ENCODE results near the gene PCDH12. TPM values are rescaled to one million over a fixed set of nuclear protein-coding genes. Genes with fewer than 3 reads are reported as not detected.

PCDH12 gene
- total and polyA plus RNA-seq, 10 of the 15 experiments (the other 5 are each of a cell fraction or from before 2014, with no cell fraction given): 0.01 to 0.14 (median 0.06) TPM; not detected in 4

GRCh38 chr5:141969783-141970771 is 12.1 kb upstream of the PCDH12 start:
- SMC1A ChIA-PET (ENCODE audit: uncharacterized antibody, unreplicated experiment): interaction anchor here (0.8 to 4.9 kb wide), 15 partner anchors 9 to 378 kb away, joined by 3 to 42 read pairs (median 5); partner anchors contain the start of gene DELE1
- ATAC-seq (peak; percentile 71), DNase-seq (ENCODE audit: low read depth, low spot score) (peak; percentile 57), FAIRE-seq (peak; percentile 89)
- TF ChIP-seq FOS (IDR thresholded peaks at IDR 0.05; ENCODE audit: borderline replicate concordance, extremely low read depth, insufficient read length): no peak
- peak; percentile 57; the same call in 1 of the 2 replicates for TF ChIP-seq ESRRA (IDR thresholded peaks at IDR 0.05; ENCODE audit: low read length)
- peak; percentile 59 for TF ChIP-seq RUNX3 (IDR thresholded peaks at IDR 0.05; ENCODE audit: low read length)
- TF ChIP-seq GATAD2B (conservative IDR thresholded peaks at IDR 0.05; ENCODE audit: low read depth): no peak
- peak; percentile 55; the same call in 1 of the 2 replicates for TF ChIP-seq PKNOX1 (IDR thresholded peaks at IDR 0.05)
- TF ChIP-seq NR2C1 (IDR thresholded peaks at IDR 0.05): no peak
- peak; percentile 90; the same call in 2 of the 3 replicates for TF ChIP-seq POU2F2 (IDR thresholded peaks at IDR 0.05; ENCODE audit: borderline replicate concordance, low read depth, low read length)
- TF ChIP-seq ZNF687 (IDR thresholded peaks at IDR 0.05): no peak; the same call in 1 of the 2 replicates
- no peak for TF ChIP-seq NFYB (IDR thresholded peaks at IDR 0.05; ENCODE audit: insufficient read depth, low read depth, low read length)
- TF ChIP-seq POLR2AphosphoS5 (IDR thresholded peaks at IDR 0.05; ENCODE audit: low read length): 0 out of 2 replicates have a peak, but pooled peaks have one; percentile 42
- TF ChIP-seq IKZF2 (IDR thresholded peaks at IDR 0.05): no peak
- POLR2A ChIA-PET: interaction anchor here (0.5 to 3.4 kb wide), 16 partner anchors 8 to 1436 kb away, joined by 3 to 22 read pairs (median 5); partner anchors contain the start of genes DELE1, GNPDA1, HDAC3 and PCDH12
- WGBS (ENCODE audit: insufficient coverage, insufficient replicate concordance, low lambda C conversion rate, missing lambda C conversion rate): 21% methylated on average over 2 of the region's 2 CpGs
- H3K4me1 ChIP-seq (ENCODE audit: control insufficient read depth, insufficient read depth, low read length): peaks cover 8% of the 10 kb centered on the region
- no peaks in the 10 kb centered on the region; a peak in 1 of 4 replicates for H3K36me3 ChIP-seq (ENCODE audit: control insufficient read depth in 2 of 2, insufficient read depth in 2 of 2, low read length in 1 of 2)
- H3K27me3 ChIP-seq (replicated peaks in 1 of 2; ENCODE audit: control insufficient read depth in 2 of 2, insufficient read depth in 2 of 2, low read length in 1 of 2): no peaks in the 10 kb centered on the region
- H4K20me1 ChIP-seq (ENCODE audit: control insufficient read depth, insufficient read depth): no peaks in the 10 kb centered on the region
- no TSS peak for BruUV-seq (replicated peaks)
- CTCF ChIA-PET: interaction anchor here (0.6 to 6.0 kb wide), 22 partner anchors 9 to 458 kb away, joined by 3 to 73 read pairs (median 5); partner anchors contain the start of genes DELE1, FCHSD1, GNPDA1 and NDFIP1
- peak overlapping the region; percentile 96 for H3K27ac ChIP-seq (ENCODE audit: control insufficient read depth, insufficient read depth)
- RAD21 ChIA-PET (ENCODE audit: unreplicated experiment): interaction anchor here (0.6 to 3.0 kb wide), 18 partner anchors 9 to 378 kb away, joined by 3 to 31 read pairs (median 4); partner anchors contain the start of genes DELE1, DIAPH1, HDAC3 and RELL2
- H3K79me2 ChIP-seq (ENCODE audit: control insufficient read depth, insufficient read depth, low read length): peaks cover 15% of the 10 kb centered on the region
- peak overlapping the region; percentile 82 for H2AFZ ChIP-seq (ENCODE audit: control insufficient read depth, low read depth, low read length)
- intact Hi-C loops (cut with micrococcal nuclease; ENCODE audit: unreplicated experiment) (loop anchor here (2.0 to 10.0 kb wide), 3 partner anchors 47 to 375 kb away; partner anchors contain the start of gene DELE1), in situ Hi-C loops (cut with MboI) (no loop called here)
- peak overlapping the region; percentile 91 for H3K4me2 ChIP-seq (ENCODE audit: control insufficient read depth, insufficient read depth)
- H3K9ac ChIP-seq (ENCODE audit: control insufficient read depth, insufficient read depth, low read length): peak overlapping the region; percentile 98
- H3K4me3 ChIP-seq: peak overlapping the region; percentile 73
- H3K9me3 ChIP-seq (replicated peaks; ENCODE audit: control insufficient read depth, insufficient read depth, low read length): no peaks in the 10 kb centered on the region
